GM12878 (cell line): ENCODE measurements around the gene APOBEC2.

Source experiments
- CBX3 ChIP-seq: fragments of 200-600 bp; sonication (generic); IDR thresholded peaks from 2 replicates; pipeline ENCODE4 v1.6.1; 2016; ENCODE audit warnings: low read depth, borderline replicate concordance
- FOXM1 ChIP-seq: IDR thresholded peaks from 2 replicates; pipeline ENCODE4 v1.6.1; 2012; ENCODE audit warnings: low read depth, mild to moderate bottlenecking, inconsistent platforms, low read length, moderate library complexity
- LARP7 ChIP-seq: fragments of 450-650 bp; IDR thresholded peaks from 2 replicates; pipeline ENCODE4 v1.6.1; 2017; ENCODE audit warnings: mild to moderate bottlenecking
- POLR2A ChIP-seq: IDR thresholded peaks from 2 replicates; pipeline ENCODE4 v1.6.1; 2011; ENCODE audit warnings: low read depth, mild to moderate bottlenecking, low read length
- RFX5 ChIP-seq: IDR thresholded peaks from 2 replicates; pipeline ENCODE4 v1.6.1; 2011; ENCODE audit warnings: low read depth, low read length, improper control_type of control experiment
- SUZ12 ChIP-seq: fragments of 200-600 bp; sonication (generic); IDR thresholded peaks from one replicate; pipeline ENCODE4 v1.6.1; 2018; ENCODE audit warnings: antibody characterized with exemption, mild to moderate bottlenecking; ENCODE audit not compliant: unreplicated experiment
- YBX1 ChIP-seq: fragments of 450-650 bp; IDR thresholded peaks from 2 replicates; pipeline ENCODE4 v1.6.1; 2016; ENCODE audit warnings: antibody characterized with exemption
- ZZZ3 ChIP-seq: IDR thresholded peaks from 2 replicates; pipeline ENCODE4 v1.6.1; 2011; ENCODE audit warnings: low read depth; ENCODE audit not compliant: control insufficient read depth, insufficient read length

- no peak for TF ChIP-seq CBX3
- TF ChIP-seq FOXM1, result no peak
- no peak for TF ChIP-seq YBX1
- no peak for TF ChIP-seq LARP7
- no peak for TF ChIP-seq SUZ12
- TF ChIP-seq RFX5, result no peak
- no peak for TF ChIP-seq POLR2A
- no peak for TF ChIP-seq ZZZ3
These were observed 3.5 kb upstream of the APOBEC2 start for GRCh38 chr6:41049521-41049920.
